ENCODE data around the gene RPTOR.

The RPTOR gene

DNA sequence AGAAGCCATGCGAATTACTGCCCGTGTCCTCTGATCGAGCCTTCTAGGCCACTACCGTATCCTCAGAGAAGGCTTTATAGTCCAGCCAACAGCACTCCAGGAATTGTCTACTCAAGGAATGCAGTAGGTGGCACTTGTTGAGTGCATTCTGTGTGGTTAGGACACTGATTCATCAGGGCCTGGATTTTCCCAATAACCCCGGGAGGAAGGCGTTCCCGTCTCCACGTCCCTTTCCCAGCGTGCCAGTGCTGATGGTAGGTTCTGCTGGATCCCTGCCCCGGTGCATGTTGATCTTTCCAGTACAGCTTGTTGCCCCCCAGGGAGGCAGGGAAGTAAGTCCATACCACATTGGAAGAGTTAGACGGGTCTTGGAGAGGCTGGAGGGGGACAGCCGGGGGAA is 122.2 kb downstream of the RPTOR start:
- Histone ChIP-seq H2AK5ac (ENCODE audit: low read length) (no peak overlapping the region), H3K9ac (ENCODE audit: low read length) (no peak overlapping the region), H3K18ac (ENCODE audit: low read length) (no peak overlapping the region), H2BK15ac (replicated peaks; ENCODE audit: low read depth) (no peak overlapping the region), H3K56ac (ENCODE audit: low read length) (no peak overlapping the region), H2BK120ac (ENCODE audit: low read depth, low read length) (no peak overlapping the region), H4K5ac (ENCODE audit: low read length) (no peak overlapping the region), H3K27ac (ENCODE audit: low read depth, low read length) (no peak overlapping the region), H3K79me2 (ENCODE audit: control insufficient read depth, insufficient read depth, low read length) (peaks cover 17% of the 10 kb centered on the region), H3K4ac (ENCODE audit: low read depth, low read length) (no peak overlapping the region), H3K27me3 (ENCODE audit: insufficient read depth, low read length, poor library complexity) (no peaks in the 10 kb centered on the region), H3K23ac (ENCODE audit: low read length) (no peak overlapping the region), H4K8ac (ENCODE audit: low read depth, low read length) (no peak overlapping the region), H3K4me1 (ENCODE audit: control insufficient read depth, low read depth, low read length) (peaks cover 6% of the 10 kb centered on the region), H3K4me3 (ENCODE audit: low read length) (no peak overlapping the region), H3K4me2 (ENCODE audit: low read length) (no peak overlapping the region), H2BK5ac (ENCODE audit: low read length) (no peak overlapping the region), H3K36me3 (ENCODE audit: control insufficient read depth, insufficient read depth, low read length) (no peaks in the 10 kb centered on the region), H3K79me1 (ENCODE audit: low read length) (peaks cover 33% of the 10 kb centered on the region)
- WGBS (ENCODE audit: extremely low coverage, insufficient coverage, low lambda C conversion rate) = no CpG with 5 or more reads among the region's 12 CpGs
- no peak for DNase-seq

DNA sequence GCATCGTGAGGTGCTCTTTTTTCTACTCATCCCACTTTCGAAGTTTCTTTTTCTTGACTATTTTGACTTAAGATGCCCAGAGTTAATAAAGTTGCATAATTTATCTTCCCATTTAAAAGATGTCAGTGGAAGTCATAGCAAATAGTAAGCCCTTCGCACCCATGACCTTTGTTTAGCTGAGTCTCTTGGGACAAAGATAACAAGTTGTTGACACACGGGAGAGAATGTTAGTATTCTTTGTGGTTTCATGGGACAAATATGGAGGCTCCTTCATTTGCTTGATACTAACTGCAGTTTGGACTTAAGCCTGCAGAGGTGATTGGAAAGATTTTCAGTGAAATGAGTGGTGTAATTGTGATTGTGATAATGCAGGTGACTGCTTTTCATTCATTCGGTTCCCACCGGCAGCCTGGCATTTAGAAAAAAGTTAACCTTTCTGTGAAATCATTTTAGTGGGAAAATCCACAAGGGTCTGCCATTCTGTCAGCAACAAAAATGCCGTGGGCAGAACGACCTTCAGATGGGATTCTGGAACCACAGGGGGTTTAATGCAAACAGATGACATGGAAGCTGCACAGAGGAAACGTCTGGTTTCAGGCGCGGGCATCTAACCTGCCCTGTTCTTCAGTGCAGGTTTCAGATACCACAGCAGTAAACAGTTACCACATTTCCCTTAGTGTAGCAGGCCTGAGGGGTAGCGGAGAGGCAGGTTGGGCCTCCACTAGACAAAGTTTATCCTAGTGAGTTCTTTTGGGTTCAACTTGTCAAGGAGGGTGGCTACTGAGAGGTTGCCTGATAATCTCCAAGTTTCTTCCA is 123.0 kb downstream of the RPTOR start:
- Histone ChIP-seq H2AK5ac (ENCODE audit: low read length) (no peak overlapping the region), H2BK5ac (ENCODE audit: low read length) (no peak overlapping the region), H4K8ac (ENCODE audit: low read depth, low read length) (no peak overlapping the region), H3K4me1 (ENCODE audit: control insufficient read depth, low read depth, low read length) (peaks cover 6% of the 10 kb centered on the region), H2BK15ac (replicated peaks; ENCODE audit: low read depth) (no peak overlapping the region), H3K18ac (ENCODE audit: low read length) (no peak overlapping the region), H3K79me2 (ENCODE audit: control insufficient read depth, insufficient read depth, low read length) (peaks cover 15% of the 10 kb centered on the region), H3K4me2 (ENCODE audit: low read length) (no peak overlapping the region), H3K56ac (ENCODE audit: low read length) (no peak overlapping the region), H4K5ac (ENCODE audit: low read length) (no peak overlapping the region), H3K27ac (ENCODE audit: low read depth, low read length) (no peak overlapping the region), H2BK120ac (ENCODE audit: low read depth, low read length) (no peak overlapping the region), H3K36me3 (ENCODE audit: control insufficient read depth, insufficient read depth, low read length) (no peaks in the 10 kb centered on the region), H3K4me3 (ENCODE audit: low read length) (no peak overlapping the region), H3K23ac (ENCODE audit: low read length) (no peak overlapping the region), H3K4ac (ENCODE audit: low read depth, low read length) (no peak overlapping the region), H3K9ac (ENCODE audit: low read length) (no peak overlapping the region), H3K79me1 (ENCODE audit: low read length) (peaks cover 31% of the 10 kb centered on the region), H3K27me3 (ENCODE audit: insufficient read depth, low read length, poor library complexity) (no peaks in the 10 kb centered on the region)
- DNase-seq = no peak
- WGBS (ENCODE audit: extremely low coverage, insufficient coverage, low lambda C conversion rate) = no CpG with 5 or more reads among the region's 12 CpGs

DNA sequence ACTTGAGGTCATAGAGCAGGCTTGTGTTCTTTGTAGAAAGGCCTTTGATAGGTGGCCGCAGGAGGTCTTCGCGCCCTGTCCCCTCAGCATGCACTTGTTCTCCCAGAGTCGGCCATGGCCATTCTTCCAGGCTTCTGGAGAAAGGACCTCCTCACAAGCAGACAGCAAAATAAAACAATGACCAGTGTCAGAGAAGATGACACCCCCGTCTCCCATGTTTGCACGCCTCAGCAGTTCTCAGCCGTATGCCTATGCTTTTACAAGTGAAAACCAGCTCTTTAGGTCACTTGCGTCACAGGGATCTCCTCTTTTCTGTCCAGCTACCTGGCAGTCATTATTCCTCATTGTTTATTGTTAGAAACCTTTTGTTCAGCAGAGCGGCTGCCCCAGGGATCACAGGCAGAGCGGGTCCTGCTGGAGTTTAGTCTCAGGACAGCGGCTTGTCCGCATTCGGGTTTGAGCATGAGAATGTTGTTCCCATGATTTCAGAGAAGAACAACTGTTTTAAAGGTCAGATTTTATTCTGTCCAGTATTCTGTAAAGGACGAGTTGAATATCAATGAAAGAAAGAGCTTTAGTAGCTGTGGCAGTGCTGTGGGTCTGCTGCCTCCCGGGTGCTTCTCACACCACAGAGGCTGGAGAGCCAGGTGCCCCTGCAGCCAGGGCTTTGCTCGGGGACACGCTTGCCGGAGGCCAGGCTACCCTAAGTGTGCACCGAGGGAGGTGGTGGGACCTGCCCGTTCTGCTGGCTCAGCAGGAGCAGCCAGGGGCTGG is 123.9 kb downstream of the RPTOR start:
- H4K5ac ChIP-seq (ENCODE audit: low read length) = no peak overlapping the region
- no peak overlapping the region for H2BK120ac ChIP-seq (ENCODE audit: low read depth, low read length)
- no peak overlapping the region for H3K4me3 ChIP-seq (ENCODE audit: low read length)
- no peak overlapping the region for H3K9ac ChIP-seq (ENCODE audit: low read length)
- no peak overlapping the region for H3K4ac ChIP-seq (ENCODE audit: low read depth, low read length)
- DNase-seq = no peak
- peaks cover 23% of the 10 kb centered on the region for H3K79me1 ChIP-seq (ENCODE audit: low read length)
- no peaks in the 10 kb centered on the region for H3K27me3 ChIP-seq (ENCODE audit: insufficient read depth, low read length, poor library complexity)
- no peak overlapping the region for H3K23ac ChIP-seq (ENCODE audit: low read length)
- H3K4me1 ChIP-seq (ENCODE audit: control insufficient read depth, low read depth, low read length) = peaks cover 8% of the 10 kb centered on the region
- no peak overlapping the region for H2BK15ac ChIP-seq (replicated peaks; ENCODE audit: low read depth)
- no peak overlapping the region for H3K4me2 ChIP-seq (ENCODE audit: low read length)
- H2AK5ac ChIP-seq (ENCODE audit: low read length) = no peak overlapping the region
- peaks cover 8% of the 10 kb centered on the region for H3K79me2 ChIP-seq (ENCODE audit: control insufficient read depth, insufficient read depth, low read length)
- no peaks in the 10 kb centered on the region for H3K36me3 ChIP-seq (ENCODE audit: control insufficient read depth, insufficient read depth, low read length)
- no peak overlapping the region for H3K56ac ChIP-seq (ENCODE audit: low read length)
- no CpG with 5 or more reads among the region's 20 CpGs for WGBS (ENCODE audit: extremely low coverage, insufficient coverage, low lambda C conversion rate)
- no peak overlapping the region for H2BK5ac ChIP-seq (ENCODE audit: low read length)
- H3K18ac ChIP-seq (ENCODE audit: low read length) = no peak overlapping the region
- H4K8ac ChIP-seq (ENCODE audit: low read depth, low read length) = no peak overlapping the region
- H3K27ac ChIP-seq (ENCODE audit: low read depth, low read length) = no peak overlapping the region

DNA sequence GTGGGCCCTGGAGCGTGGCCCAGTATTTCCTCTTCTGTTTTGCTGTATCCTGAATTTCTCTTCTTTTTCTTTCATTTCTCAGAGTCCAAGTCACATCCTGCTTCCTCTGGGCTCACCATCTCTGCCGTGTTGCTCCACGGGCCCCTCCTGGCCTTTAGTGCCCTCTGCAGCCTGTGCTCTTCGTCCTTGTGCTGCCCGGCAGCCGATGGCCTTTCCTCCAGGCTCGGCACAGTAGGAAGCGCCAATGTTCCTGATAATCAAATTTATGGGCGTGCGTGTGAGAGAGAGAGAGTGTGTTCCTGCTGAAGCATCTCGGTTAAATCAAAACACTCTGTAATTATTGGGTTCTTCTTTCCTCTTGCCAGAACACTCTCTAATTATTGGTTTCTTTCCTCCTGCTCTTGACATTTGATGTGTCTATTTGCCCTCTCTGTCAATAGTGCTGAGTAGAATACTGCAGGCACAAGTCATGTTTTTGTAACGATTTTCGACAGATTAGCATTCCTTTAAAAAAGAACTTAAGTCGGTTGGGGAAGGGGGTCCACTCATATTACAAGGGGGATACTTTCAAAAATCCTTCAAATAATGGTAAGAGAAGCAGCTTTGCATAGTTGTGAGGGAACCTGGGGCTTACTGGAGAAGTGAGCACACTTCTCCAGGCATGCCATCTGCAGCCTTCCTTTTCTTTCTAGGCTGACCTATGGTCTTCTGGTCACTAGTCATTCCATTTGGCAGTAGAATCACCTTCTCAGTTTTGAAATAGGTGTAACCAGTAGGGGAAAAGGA is 126.6 kb downstream of the RPTOR start:
- Histone ChIP-seq H3K9ac (ENCODE audit: low read length) (no peak overlapping the region), H2BK120ac (ENCODE audit: low read depth, low read length) (no peak overlapping the region), H3K79me2 (ENCODE audit: control insufficient read depth, insufficient read depth, low read length) (peaks cover 4% of the 10 kb centered on the region), H2BK15ac (replicated peaks; ENCODE audit: low read depth) (no peak overlapping the region), H4K8ac (ENCODE audit: low read depth, low read length) (no peak overlapping the region), H3K56ac (ENCODE audit: low read length) (no peak overlapping the region), H3K18ac (ENCODE audit: low read length) (no peak overlapping the region), H3K36me3 (ENCODE audit: control insufficient read depth, insufficient read depth, low read length) (no peaks in the 10 kb centered on the region), H4K5ac (ENCODE audit: low read length) (no peak overlapping the region), H3K27ac (ENCODE audit: low read depth, low read length) (no peak overlapping the region), H2BK5ac (ENCODE audit: low read length) (no peak overlapping the region), H3K4me3 (ENCODE audit: low read length) (no peak overlapping the region), H3K23ac (ENCODE audit: low read length) (no peak overlapping the region), H3K4me1 (ENCODE audit: control insufficient read depth, low read depth, low read length) (peaks cover 9% of the 10 kb centered on the region), H3K79me1 (ENCODE audit: low read length) (peaks cover 22% of the 10 kb centered on the region), H2AK5ac (ENCODE audit: low read length) (no peak overlapping the region), H3K27me3 (ENCODE audit: insufficient read depth, low read length, poor library complexity) (no peaks in the 10 kb centered on the region), H3K4ac (ENCODE audit: low read depth, low read length) (peak overlapping the region; percentile 24), H3K4me2 (ENCODE audit: low read length) (no peak overlapping the region)
- no peak for DNase-seq
- no CpG with 5 or more reads among the region's 14 CpGs for WGBS (ENCODE audit: extremely low coverage, insufficient coverage, low lambda C conversion rate)

DNA sequence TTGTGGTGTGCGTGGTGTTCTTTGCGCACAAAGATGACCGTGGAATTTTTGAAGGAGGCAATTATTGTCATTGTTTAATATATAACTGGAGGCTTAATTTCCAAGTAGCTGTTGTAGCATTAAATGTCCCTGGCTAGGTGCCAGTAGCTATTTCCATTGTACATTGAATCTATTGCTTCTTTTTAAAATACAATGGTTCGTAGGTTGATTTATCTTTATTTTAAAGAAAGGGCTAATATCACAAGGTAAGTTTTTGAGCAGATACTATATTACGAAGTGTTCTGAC is 127.1 kb downstream of the RPTOR start:
- no peak overlapping the region for H4K5ac ChIP-seq (ENCODE audit: low read length)
- no peak overlapping the region for H3K9ac ChIP-seq (ENCODE audit: low read length)
- no peak overlapping the region for H3K4ac ChIP-seq (ENCODE audit: low read depth, low read length)
- H3K36me3 ChIP-seq (ENCODE audit: control insufficient read depth, insufficient read depth, low read length) = no peaks in the 10 kb centered on the region
- WGBS (ENCODE audit: extremely low coverage, insufficient coverage, low lambda C conversion rate) = no CpG with 5 or more reads among the region's 5 CpGs
- DNase-seq = no peak
- no peaks in the 10 kb centered on the region for H3K27me3 ChIP-seq (ENCODE audit: insufficient read depth, low read length, poor library complexity)
- H3K18ac ChIP-seq (ENCODE audit: low read length) = no peak overlapping the region
- H3K4me1 ChIP-seq (ENCODE audit: control insufficient read depth, low read depth, low read length) = peaks cover 9% of the 10 kb centered on the region
- no peak overlapping the region for H2BK5ac ChIP-seq (ENCODE audit: low read length)
- H3K27ac ChIP-seq (ENCODE audit: low read depth, low read length) = no peak overlapping the region
- no peak overlapping the region for H2BK15ac ChIP-seq (replicated peaks; ENCODE audit: low read depth)
- no peak overlapping the region for H3K23ac ChIP-seq (ENCODE audit: low read length)
- no peak overlapping the region for H3K56ac ChIP-seq (ENCODE audit: low read length)
- H4K8ac ChIP-seq (ENCODE audit: low read depth, low read length) = no peak overlapping the region
- peaks cover 5% of the 10 kb centered on the region for H3K79me2 ChIP-seq (ENCODE audit: control insufficient read depth, insufficient read depth, low read length)
- no peak overlapping the region for H3K4me2 ChIP-seq (ENCODE audit: low read length)
- H2AK5ac ChIP-seq (ENCODE audit: low read length) = no peak overlapping the region
- peaks cover 21% of the 10 kb centered on the region for H3K79me1 ChIP-seq (ENCODE audit: low read length)
- no peak overlapping the region for H3K4me3 ChIP-seq (ENCODE audit: low read length)
- no peak overlapping the region for H2BK120ac ChIP-seq (ENCODE audit: low read depth, low read length)

Measured in mesendoderm (in vitro differentiated cells).